K562 (cell line): ENCODE data around the gene SH3BGR. TPM values are rescaled to one million over a fixed set of nuclear protein-coding genes. Genes with fewer than 3 reads are reported as not detected.

Source experiments
- ARID1B ChIP-seq: fragments of 450-650 bp; IDR thresholded peaks from 2 replicates; pipeline ENCODE4 v1.6.1; 2016; ENCODE audit warnings: antibody characterized with exemption, mild to moderate bottlenecking, inconsistent platforms
- ATF7 ChIP-seq: fragments of 450-650 bp; IDR thresholded peaks from 2 replicates; pipeline ENCODE4 v1.7.1; 2014; ENCODE audit warnings: mild to moderate bottlenecking, moderate library complexity
- BDP1 ChIP-seq: IDR thresholded peaks from 3 replicates; pipeline ENCODE4 v1.6.1; 2011; ENCODE audit not compliant: insufficient read length, insufficient read depth
- BRCA1 ChIP-seq, 2 experiments: fragments of 450-650 bp in 1 of 2; sonication (generic) in 1 of 2; formaldehyde crosslinking in 1 of 2; IDR thresholded peaks; 2 replicates each; pipeline versions ENCODE4 v1.5.0 to v1.6.1; 2017 to 2020; ENCODE audit warnings: mild to moderate bottlenecking in 1 of 2, missing genetic modification reagents in 1 of 2
- CREB1 ChIP-seq, 2 experiments: sonication (generic) in 1 of 2; formaldehyde crosslinking in 1 of 2; IDR thresholded peaks; 2 replicates each; pipeline versions ENCODE4 v1.6.1 to v1.8.0; 2012 to 2022; ENCODE audit warnings: inconsistent platforms in 1 of 2, mild to moderate bottlenecking in 1 of 2, missing genetic modification reagents in 1 of 2, moderate library complexity in 1 of 2
- DDX20 ChIP-seq: fragments of 450-650 bp; IDR thresholded peaks from 2 replicates; pipeline ENCODE4 v1.6.1; 2016; ENCODE audit warnings: missing genetic modification characterization, low read depth, mild to moderate bottlenecking, missing compliant biosample characterization, moderate library complexity
- DIDO1 ChIP-seq: fragments of 450-650 bp; IDR thresholded peaks from 2 replicates; pipeline ENCODE4 v1.6.1; 2016; ENCODE audit warnings: low read depth, missing biosample characterization, missing genetic modification characterization
- FOXJ3 ChIP-seq: sonication (generic); formaldehyde crosslinking; IDR thresholded peaks from 2 replicates; pipeline ENCODE4 v1.4.0; 2020; ENCODE audit warnings: mild to moderate bottlenecking, missing genetic modification reagents
- FOXK1 ChIP-seq: sonication (generic); formaldehyde crosslinking; IDR thresholded peaks from 2 replicates; pipeline ENCODE4 v1.8.0; 2022; ENCODE audit warnings: missing genetic modification reagents, mild to moderate bottlenecking, borderline replicate concordance
- JUN ChIP-seq, 2 experiments: sonication (generic) in 1 of 2; formaldehyde crosslinking in 1 of 2; IDR thresholded peaks; 2 replicates each; pipeline versions ENCODE4 v1.6.1 to v1.8.0; 2012 to 2022; ENCODE audit warnings: borderline replicate concordance in 2 of 2, mild to moderate bottlenecking in 2 of 2, improper control_type of control experiment in 1 of 2, low read depth in 1 of 2, low read length in 1 of 2, missing genetic modification reagents in 1 of 2
- MAFK ChIP-seq: IDR thresholded peaks from 2 replicates; pipeline ENCODE4 v1.6.1; 2011; ENCODE audit warnings: low read length, improper control_type of control experiment
- POLR2G ChIP-seq: fragments of 200-400 bp; formaldehyde crosslinking; IDR thresholded peaks from 2 replicates; pipeline ENCODE4 v1.6.1; 2017; ENCODE audit warnings: low read depth, mild to moderate bottlenecking, antibody characterized with exemption, low read length, moderate library complexity
- RBFOX2 ChIP-seq: fragments of 200-400 bp; formaldehyde crosslinking; IDR thresholded peaks from 2 replicates; pipeline ENCODE4 v1.6.1; 2017; ENCODE audit warnings: low read depth, mild to moderate bottlenecking, low read length, moderate library complexity
- SUPT5H ChIP-seq: fragments of 450-650 bp; IDR thresholded peaks from 2 replicates; pipeline ENCODE4 v1.6.1; 2016
- TCF7L2 ChIP-seq: fragments of 150-350 bp; IDR thresholded peaks from 2 replicates; pipeline ENCODE4 v1.6.1; 2016; ENCODE audit warnings: low read depth, mild to moderate bottlenecking, low read length, moderate library complexity
- ZBED1 ChIP-seq: IDR thresholded peaks from 2 replicates; pipeline ENCODE4 v1.6.1; 2014
- polyA plus RNA-seq, 8 experiments: library from polyadenylated mRNA; depleted of rRNA in 4 of 8; stranded (reverse) in 5 of 8; unstranded in 3 of 8; fragments of >200 nt; fragmentation: Nextera tagmentation in 2 of 8; fragmentation: Illumina TruSeq in 1 of 8; extraction: Ambion mirVana in 2 of 8; extraction: Trizol in 1 of 8; gene quantifications; 2 replicates each; pipeline versions ENCODE4 v1.2.1 to v1.2.3, GENCODE V29; 2011 to 2014; ENCODE audit warnings: inconsistent platforms in 1 of 8, missing spikeins in 1 of 8
- total RNA-seq, 7 experiments: library from RNA; depleted of rRNA in 6 of 7; stranded (reverse); fragments of >200 nt in 6 of 7; fragmentation: Illumina TruSeq in 2 of 7; extraction: Trizol in 2 of 7; gene quantifications; 2 replicates each; pipeline versions ENCODE4 v1.2.1 to v1.2.3, GENCODE V29; 2011 to 2021; ENCODE audit warnings: low replicate concordance in 1 of 7
- TF ChIP-seq, protein P1 (sequence below), 3 experiments: fragments of 200-800 bp in 1 of 3; fragments of 250-450 bp in 1 of 3; fragments of 450-650 bp in 1 of 3; sonication (Bioruptor Pico) in 1 of 3; sonication (Bioruptor generic) in 1 of 3; formaldehyde crosslinking in 1 of 3; IDR thresholded peaks; 2 replicates each; pipeline versions ENCODE4 v1.6.1 to v1.8.0; 2016 to 2022; ENCODE audit warnings: mild to moderate bottlenecking in 2 of 3, missing genetic modification characterization in 2 of 3, missing compliant biosample characterization in 1 of 3, moderate library complexity in 1 of 3
- TF ChIP-seq, protein P2 (sequence below): sonication (generic); formaldehyde crosslinking; IDR thresholded peaks from 2 replicates; pipeline ENCODE4 v1.8.0; 2022; ENCODE audit warnings: mild to moderate bottlenecking, missing genetic modification reagents, borderline replicate concordance
- TF ChIP-seq, protein P3 (sequence below): fragments of 250-450 bp; sonication (Bioruptor Pico); IDR thresholded peaks from 2 replicates; pipeline ENCODE4 v1.4.0; 2020; ENCODE audit warnings: mild to moderate bottlenecking, moderate library complexity, borderline replicate concordance

Gene SH3BGR
- total and polyA plus RNA-seq, 9 of the 15 experiments (the other 6 are each of a cell fraction or from before 2014, with no cell fraction given) = 6.6 to 42.9 (median 25.6) TPM

DNA sequence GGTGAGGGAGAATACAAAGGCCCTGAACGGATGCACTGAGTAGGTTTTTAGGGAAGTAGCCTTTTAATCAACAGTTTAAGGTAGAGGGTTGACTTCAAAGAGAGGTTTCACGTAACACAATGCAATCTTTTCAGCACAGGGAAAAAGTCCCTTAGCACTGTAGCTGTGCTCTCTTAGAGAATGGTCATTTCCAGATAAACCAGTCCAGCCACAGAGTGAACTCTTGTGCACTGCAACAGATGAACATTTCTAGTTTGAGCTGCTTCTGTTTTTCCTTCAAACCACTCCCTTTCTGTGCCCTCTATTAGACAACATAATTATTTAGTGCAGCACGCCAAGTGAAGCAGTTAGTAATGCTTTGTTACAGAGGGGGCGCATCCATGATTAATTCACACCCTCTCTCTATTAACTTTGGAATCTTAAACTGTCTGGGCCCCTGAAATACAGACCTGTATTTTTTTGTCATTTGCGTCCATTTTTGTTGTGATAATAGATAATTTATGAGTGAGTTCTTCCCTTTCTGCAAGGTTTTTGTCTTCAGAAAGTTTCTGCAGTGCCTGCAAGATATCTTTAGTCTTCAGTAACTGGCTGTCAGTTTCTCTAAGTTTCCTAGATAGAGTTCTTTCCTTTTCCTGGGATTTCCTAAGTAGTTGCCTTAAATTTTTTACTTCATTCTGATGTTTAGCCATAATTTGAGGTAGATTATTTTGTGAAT, 29.1 kb upstream of the SH3BGR start (continued):
- TF ChIP-seq SUPT5H (no peak), BDP1 (no peak), BRCA1 (IDR thresholded peaks at IDR 0.05) (no peak), BRCA1 (CRISPR knock-in tag; IDR thresholded peaks at IDR 0.05) (no peak), ATF7 (peak; percentile 67; the same call in 1 of the 2 replicates), DIDO1 (tag) (no peak), CREB1 (IDR thresholded peaks at IDR 0.05) (no peak), CREB1 (CRISPR knock-in tag; IDR thresholded peaks at IDR 0.05) (no peak), MAFK (no peak), TCF7L2 (no peak), DDX20 (tag) (no peak), ARID1B (peak; percentile 77), JUN (IDR thresholded peaks at IDR 0.05; ENCODE audit: borderline replicate concordance, low read depth, low read length) (no peak), JUN (CRISPR knock-in tag; IDR thresholded peaks at IDR 0.05; ENCODE audit: borderline replicate concordance) (no peak), FOXK1 (CRISPR knock-in tag) (no peak), ZBED1 (no peak), FOXJ3 (CRISPR knock-in tag) (no peak), POLR2G (no peak), RBFOX2 (peak; percentile 58; the same call in 1 of the 2 replicates)
- TF ChIP-seq, protein P1, sequence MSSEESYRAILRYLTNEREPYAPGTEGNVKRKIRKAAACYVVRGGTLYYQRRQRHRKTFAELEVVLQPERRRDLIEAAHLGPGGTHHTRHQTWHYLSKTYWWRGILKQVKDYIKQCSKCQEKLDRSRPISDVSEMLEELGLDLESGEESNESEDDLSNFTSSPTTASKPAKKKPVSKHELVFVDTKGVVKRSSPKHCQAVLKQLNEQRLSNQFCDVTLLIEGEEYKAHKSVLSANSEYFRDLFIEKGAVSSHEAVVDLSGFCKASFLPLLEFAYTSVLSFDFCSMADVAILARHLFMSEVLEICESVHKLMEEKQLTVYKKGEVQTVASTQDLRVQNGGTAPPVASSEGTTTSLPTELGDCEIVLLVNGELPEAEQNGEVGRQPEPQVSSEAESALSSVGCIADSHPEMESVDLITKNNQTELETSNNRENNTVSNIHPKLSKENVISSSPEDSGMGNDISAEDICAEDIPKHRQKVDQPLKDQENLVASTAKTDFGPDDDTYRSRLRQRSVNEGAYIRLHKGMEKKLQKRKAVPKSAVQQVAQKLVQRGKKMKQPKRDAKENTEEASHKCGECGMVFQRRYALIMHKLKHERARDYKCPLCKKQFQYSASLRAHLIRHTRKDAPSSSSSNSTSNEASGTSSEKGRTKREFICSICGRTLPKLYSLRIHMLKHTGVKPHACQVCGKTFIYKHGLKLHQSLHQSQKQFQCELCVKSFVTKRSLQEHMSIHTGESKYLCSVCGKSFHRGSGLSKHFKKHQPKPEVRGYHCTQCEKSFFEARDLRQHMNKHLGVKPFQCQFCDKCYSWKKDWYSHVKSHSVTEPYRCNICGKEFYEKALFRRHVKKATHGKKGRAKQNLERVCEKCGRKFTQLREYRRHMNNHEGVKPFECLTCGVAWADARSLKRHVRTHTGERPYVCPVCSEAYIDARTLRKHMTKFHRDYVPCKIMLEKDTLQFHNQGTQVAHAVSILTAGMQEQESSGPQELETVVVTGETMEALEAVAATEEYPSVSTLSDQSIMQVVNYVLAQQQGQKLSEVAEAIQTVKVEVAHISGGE (CRISPR knock-in tag; IDR thresholded peaks at IDR 0.05) = no peak
- TF ChIP-seq, protein P2, sequence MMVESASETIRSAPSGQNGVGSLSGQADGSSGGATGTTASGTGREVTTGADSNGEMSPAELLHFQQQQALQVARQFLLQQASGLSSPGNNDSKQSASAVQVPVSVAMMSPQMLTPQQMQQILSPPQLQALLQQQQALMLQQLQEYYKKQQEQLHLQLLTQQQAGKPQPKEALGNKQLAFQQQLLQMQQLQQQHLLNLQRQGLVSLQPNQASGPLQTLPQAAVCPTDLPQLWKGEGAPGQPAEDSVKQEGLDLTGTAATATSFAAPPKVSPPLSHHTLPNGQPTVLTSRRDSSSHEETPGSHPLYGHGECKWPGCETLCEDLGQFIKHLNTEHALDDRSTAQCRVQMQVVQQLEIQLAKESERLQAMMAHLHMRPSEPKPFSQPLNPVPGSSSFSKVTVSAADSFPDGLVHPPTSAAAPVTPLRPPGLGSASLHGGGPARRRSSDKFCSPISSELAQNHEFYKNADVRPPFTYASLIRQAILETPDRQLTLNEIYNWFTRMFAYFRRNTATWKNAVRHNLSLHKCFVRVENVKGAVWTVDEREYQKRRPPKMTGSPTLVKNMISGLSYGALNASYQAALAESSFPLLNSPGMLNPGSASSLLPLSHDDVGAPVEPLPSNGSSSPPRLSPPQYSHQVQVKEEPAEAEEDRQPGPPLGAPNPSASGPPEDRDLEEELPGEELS (CRISPR knock-in tag) = no peak
- TF ChIP-seq, protein P3, sequence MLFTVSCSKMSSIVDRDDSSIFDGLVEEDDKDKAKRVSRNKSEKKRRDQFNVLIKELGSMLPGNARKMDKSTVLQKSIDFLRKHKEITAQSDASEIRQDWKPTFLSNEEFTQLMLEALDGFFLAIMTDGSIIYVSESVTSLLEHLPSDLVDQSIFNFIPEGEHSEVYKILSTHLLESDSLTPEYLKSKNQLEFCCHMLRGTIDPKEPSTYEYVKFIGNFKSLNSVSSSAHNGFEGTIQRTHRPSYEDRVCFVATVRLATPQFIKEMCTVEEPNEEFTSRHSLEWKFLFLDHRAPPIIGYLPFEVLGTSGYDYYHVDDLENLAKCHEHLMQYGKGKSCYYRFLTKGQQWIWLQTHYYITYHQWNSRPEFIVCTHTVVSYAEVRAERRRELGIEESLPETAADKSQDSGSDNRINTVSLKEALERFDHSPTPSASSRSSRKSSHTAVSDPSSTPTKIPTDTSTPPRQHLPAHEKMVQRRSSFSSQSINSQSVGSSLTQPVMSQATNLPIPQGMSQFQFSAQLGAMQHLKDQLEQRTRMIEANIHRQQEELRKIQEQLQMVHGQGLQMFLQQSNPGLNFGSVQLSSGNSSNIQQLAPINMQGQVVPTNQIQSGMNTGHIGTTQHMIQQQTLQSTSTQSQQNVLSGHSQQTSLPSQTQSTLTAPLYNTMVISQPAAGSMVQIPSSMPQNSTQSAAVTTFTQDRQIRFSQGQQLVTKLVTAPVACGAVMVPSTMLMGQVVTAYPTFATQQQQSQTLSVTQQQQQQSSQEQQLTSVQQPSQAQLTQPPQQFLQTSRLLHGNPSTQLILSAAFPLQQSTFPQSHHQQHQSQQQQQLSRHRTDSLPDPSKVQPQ (CRISPR knock-in tag) = no peak
